IMR-90 (cell line): ENCODE data around the gene C15orf39. TPM values are rescaled to one million over a fixed set of nuclear protein-coding genes. Genes with fewer than 3 reads are reported as not detected.

Experiments used
- ATAC-seq: fragments of 200-7000 bp; cut with Tn5 transposase; 2 replicates; pipeline ENCODE4 v1.9.1; 2020; ENCODE audit warnings: low read depth, mild to moderate bottlenecking, moderate library complexity
- BruUV-seq: library from RNA; stranded (reverse); fragments of 400-500 nt; replicated peaks from 2 replicates; lab custom pipeline; 2021; lab: Mats Ljungman, UMichigan
- CTCF ChIA-PET: fragments of 300-600 bp; formaldehyde crosslinking; extraction: SDS; loops from one replicate; lab custom pipeline; 2021; ENCODE audit warnings: antibody characterized with exemption; lab: Yijun Ruan, JAX
- POLR2A ChIA-PET: fragments of 300-600 bp; sonication (Branson Sonifier 250); formaldehyde crosslinking; loops from one replicate; lab custom pipeline; 2022; ENCODE audit warnings: antibody characterized with exemption; ENCODE audit not compliant: unreplicated experiment; lab: Charles Lee
- DNase-seq: peaks from one replicate; pipeline ENCODE4 v3.0.0; 2013
- H2AFZ ChIP-seq: replicated peaks from 2 replicates; pipeline ENCODE3; 2013; ENCODE audit warnings: low read length, mild to moderate bottlenecking; ENCODE audit not compliant: poor library complexity
- H2AK5ac ChIP-seq: 2 replicates; pipeline ENCODE4 v1.6.1; 2013; ENCODE audit warnings: low read depth, low read length, inconsistent platforms
- H2AK9ac ChIP-seq: replicated peaks from 2 replicates; pipeline ENCODE3; 2013; ENCODE audit warnings: mild to moderate bottlenecking, low read depth, low read length, moderate library complexity; ENCODE audit not compliant: poor library complexity
- H2BK120ac ChIP-seq: 2 replicates; pipeline ENCODE4 v1.6.1; 2013; ENCODE audit warnings: low read depth, low read length, inconsistent platforms
- H2BK15ac ChIP-seq: 3 replicates; pipeline ENCODE4 v1.6.1; 2013; ENCODE audit warnings: low read depth, low read length, inconsistent platforms
- H2BK20ac ChIP-seq: 2 replicates; pipeline ENCODE4 v1.6.1; 2013; ENCODE audit warnings: low read depth, mild to moderate bottlenecking, inconsistent platforms, low read length, moderate library complexity
- H2BK5ac ChIP-seq: 2 replicates; pipeline ENCODE4 v1.6.1; 2013; ENCODE audit warnings: mild to moderate bottlenecking, low read depth, low read length, inconsistent platforms; ENCODE audit not compliant: poor library complexity, severe bottlenecking
- H3K14ac ChIP-seq: replicated peaks from 2 replicates; pipeline ENCODE4 v1.6.1; 2013; ENCODE audit warnings: low read depth, low read length, inconsistent platforms
- H3K18ac ChIP-seq: 2 replicates; pipeline ENCODE4 v1.6.1; 2013; ENCODE audit warnings: low read depth, low read length, control low read depth
- H3K23ac ChIP-seq: 2 replicates; pipeline ENCODE4 v1.6.1; 2013; ENCODE audit warnings: low read depth, low read length, inconsistent platforms
- H3K27ac ChIP-seq: 2 replicates; pipeline ENCODE4 v1.5.1; 2013; ENCODE audit warnings: mild to moderate bottlenecking, control low read depth, low read length; ENCODE audit not compliant: insufficient read depth
- H3K27me3 ChIP-seq: 2 replicates; pipeline ENCODE4 v1.6.1; 2013; ENCODE audit warnings: low read length; ENCODE audit not compliant: control insufficient read depth, insufficient read depth
- H3K36me3 ChIP-seq: 2 replicates; pipeline ENCODE4 v1.6.1; 2013; ENCODE audit warnings: low read length, mixed read lengths; ENCODE audit not compliant: control insufficient read depth, insufficient read depth
- H3K4ac ChIP-seq: 2 replicates; pipeline ENCODE4 v1.6.1; 2013; ENCODE audit warnings: low read depth, low read length, inconsistent platforms
- H3K4me1 ChIP-seq: 2 replicates; pipeline ENCODE4 v1.6.1; 2013; ENCODE audit warnings: low read length, mixed read lengths; ENCODE audit not compliant: control insufficient read depth, insufficient read depth
- H3K4me2 ChIP-seq: 2 replicates; pipeline ENCODE4 v1.6.1; 2013; ENCODE audit warnings: low read depth, mild to moderate bottlenecking, control low read depth, low read length, moderate library complexity
- H3K4me3 ChIP-seq: 2 replicates; pipeline ENCODE4 v1.5.1; 2013; ENCODE audit warnings: low read depth, mild to moderate bottlenecking, control low read depth, low read length, moderate library complexity; ENCODE audit not compliant: insufficient read depth
- H3K56ac ChIP-seq: 2 replicates; pipeline ENCODE4 v1.6.1; 2013; ENCODE audit warnings: low read length, inconsistent platforms; ENCODE audit not compliant: insufficient read depth; ENCODE audit errors: extremely low read depth
- H3K79me1 ChIP-seq, 2 experiments: 2 replicates each; pipeline ENCODE4 v1.6.1; 2013; ENCODE audit warnings: low read length in 2 of 2, inconsistent platforms in 1 of 2, low read depth in 1 of 2
- H3K9ac ChIP-seq: 2 replicates; pipeline ENCODE4 v1.6.1; 2013; ENCODE audit warnings: low read depth, low read length, control low read depth
- H3K9me1 ChIP-seq: 2 replicates; pipeline ENCODE4 v1.6.1; 2013; ENCODE audit warnings: low read length, inconsistent platforms; ENCODE audit not compliant: insufficient read depth
- H3K9me3 ChIP-seq: 2 replicates; pipeline ENCODE4 v1.6.1; 2013; ENCODE audit warnings: low read length; ENCODE audit not compliant: control insufficient read depth, insufficient read depth
- H4K20me1 ChIP-seq: 2 replicates; pipeline ENCODE4 v1.6.1; 2013; ENCODE audit warnings: low read length, inconsistent platforms; ENCODE audit not compliant: insufficient read depth
- H4K5ac ChIP-seq: 2 replicates; pipeline ENCODE4 v1.6.1; 2013; ENCODE audit warnings: mild to moderate bottlenecking, low read depth, low read length, control low read depth
- H4K8ac ChIP-seq, 2 experiments: 2 replicates each; pipeline ENCODE4 v1.6.1; 2013; ENCODE audit warnings: low read depth in 2 of 2, low read length in 2 of 2, control low read depth in 1 of 2, inconsistent platforms in 1 of 2
- H4K91ac ChIP-seq: 2 replicates; pipeline ENCODE4 v1.6.1; 2013; ENCODE audit warnings: low read depth, low read length, inconsistent platforms; ENCODE audit not compliant: insufficient read depth
- CTCF ChIP-seq: conservative IDR thresholded peaks from 2 replicates; pipeline ENCODE4 v1.5.1; 2012; ENCODE audit warnings: mild to moderate bottlenecking, low read depth, low read length, improper control_type of control experiment
- ELK1 ChIP-seq: fragments of 150-350 bp; IDR thresholded peaks from 2 replicates; pipeline ENCODE4 v1.6.1; 2016; ENCODE audit warnings: low read depth, mild to moderate bottlenecking, low read length, moderate library complexity, borderline replicate concordance
- FOS ChIP-seq: fragments of 150-350 bp; IDR thresholded peaks from 2 replicates; pipeline ENCODE4 v1.6.1; 2016; ENCODE audit warnings: low read depth, low read length
- MAFK ChIP-seq: IDR thresholded peaks from 2 replicates; pipeline ENCODE4 v1.6.1; 2012; ENCODE audit warnings: low read depth, low read length, improper control_type of control experiment
- MXI1 ChIP-seq: IDR thresholded peaks from 2 replicates; pipeline ENCODE4 v1.6.1; 2012; ENCODE audit warnings: low read depth, mild to moderate bottlenecking, low read length, moderate library complexity, borderline replicate concordance
- NFE2L2 ChIP-seq: fragments of 150-350 bp; IDR thresholded peaks from 2 replicates; pipeline ENCODE4 v1.6.1; 2016; ENCODE audit warnings: low read depth, mild to moderate bottlenecking, low read length
- POLR2A ChIP-seq: IDR thresholded peaks from 2 replicates; pipeline ENCODE4 v1.6.1; 2012; ENCODE audit warnings: mild to moderate bottlenecking, low read depth, low read length
- RAD21 ChIP-seq: IDR thresholded peaks from 2 replicates; pipeline ENCODE4 v1.6.1; 2012; ENCODE audit warnings: low read length, improper control_type of control experiment
- WGBS, 2 experiments: methylation state at CpG; one replicate each; pipeline versions ENCODE4 v1.1.5 to v1.1.7; 2013; ENCODE audit warnings: missing lambda C conversion rate in 2 of 2; ENCODE audit not compliant: insufficient read length in 1 of 2; ENCODE audit errors: extremely low coverage in 2 of 2; 5-methylcytosine and 5-hydroxymethylcytosine counted together
- dilution Hi-C: fragments of 300-500 bp; cut with HindIII; formaldehyde crosslinking; loops from one replicate; pipeline ENCODE4 v1.14.3; 2018; ENCODE audit warnings: low sequenced_read_pairs; ENCODE audit not compliant: unreplicated experiment
- in situ Hi-C: fragments of 300-500 bp; cut with MboI; formaldehyde crosslinking; loops from 3 replicates; pipeline ENCODE4 v1.14.3; 2019; ENCODE audit warnings: low sequenced_read_pairs, inconsistent platforms, mixed read lengths
- intact Hi-C: fragments of 100-400 bp; cut with micrococcal nuclease; formaldehyde crosslinking; loops from 2 replicates; pipeline ENCODE4 v1.10.0; 2022
- polyA plus RNA-seq, 3 experiments: library from polyadenylated mRNA; depleted of rRNA; stranded (reverse); fragments of >200 nt; gene quantifications; 2 replicates each; pipeline ENCODE4 v1.2.3, GENCODE V29; 2012; ENCODE audit warnings: low replicate concordance in 1 of 3
- total RNA-seq: library from RNA; depleted of rRNA; stranded (reverse); fragments of >200 nt; gene quantifications from 2 replicates; pipeline ENCODE4 v1.2.3, GENCODE V29; 2012

Gene C15orf39
- total and polyA plus RNA-seq, 2 of the 4 experiments (the other 2 are of a cell fraction) = 1.3 to 5.7 TPM

- TF ChIP-seq ELK1 = no peak
Measured at GRCh38 chr15:75206006-75206405, 4.3 kb downstream of the C15orf39 start (continued).

- Histone ChIP-seq H3K9me1 (no peaks in the 10 kb centered on the region), H4K5ac (no peak overlapping the region), H2AK5ac (no peak overlapping the region), H4K91ac (no peak overlapping the region), H3K79me1 (peaks cover 23 to 83% of the 10 kb centered on the region in 2 experiments), H3K27me3 (no peaks in the 10 kb centered on the region), H2BK5ac (no peak overlapping the region), H2AFZ (no peak overlapping the region), H3K9ac (no peak overlapping the region), H3K4me1 (peaks cover 5% of the 10 kb centered on the region; the same call in 1 of the 2 replicates), H4K8ac (no peak overlapping the region), H2BK120ac (no peak overlapping the region), H3K14ac (no peak overlapping the region), H2AK9ac (no peak overlapping the region), H3K27ac (no peak overlapping the region), H3K9me3 (no peaks in the 10 kb centered on the region), H3K4ac (no peak overlapping the region), H3K4me2 (no peak overlapping the region), H3K36me3 (peaks cover 55% of the 10 kb centered on the region), H2BK20ac (no peak overlapping the region), H3K56ac (no peak overlapping the region), H4K20me1 (peaks cover 92% of the 10 kb centered on the region), H3K23ac (no peak overlapping the region), H3K18ac (no peak overlapping the region), H3K4me3 (no peak overlapping the region), H2BK15ac (no peak overlapping the region)
- ATAC-seq = no peak
- POLR2A ChIA-PET = no interaction called here
- CTCF ChIA-PET = interaction anchor here (2.1 kb wide), 1 partner anchor 163 kb away, joined by 6 read pairs; no protein-coding TSS in a partner anchor
- TF ChIP-seq NFE2L2 (no peak), POLR2A (no peak), MXI1 (no peak), MAFK (no peak), CTCF (no peak), FOS (no peak), RAD21 (no peak)
- no TSS peak for BruUV-seq
- dilution Hi-C loops (no loop called here), in situ Hi-C loops (no loop called here), intact Hi-C loops (no loop called here)
- no peak for DNase-seq
- 88% methylated on average over 8 of the region's 19 CpGs; no CpG with 5 or more reads in 1 of the 2 experiments for WGBS, 2 experiments
Measured at GRCh38 chr15:75206803-75207617, 5.3 kb downstream of the C15orf39 start.
